Stomach smooth muscle (tissue), 2 donors: ENCODE data around the gene OR4C46.
"Not testable (repeated sequence)": the region's sequence is repeated elsewhere in the genome, so short reads cannot be mapped to it uniquely, and the experiment has no call there.

Source experiments
- H3K27ac ChIP-seq: one replicate; pipeline ENCODE4 v1.7.0; 2013; ENCODE audit warnings: mild to moderate bottlenecking, low read length, inconsistent platforms
- H3K27me3 ChIP-seq, 2 donors: one replicate each; pipeline ENCODE4 v1.7.0; 2013; ENCODE audit warnings: low read length in 2 of 2; ENCODE audit not compliant: insufficient read depth in 2 of 2, control insufficient read depth in 1 of 2
- H3K36me3 ChIP-seq, 2 donors: one replicate each; pipeline ENCODE4 v1.7.0; 2013; ENCODE audit warnings: low read length in 2 of 2; ENCODE audit not compliant: control insufficient read depth in 2 of 2, insufficient read depth in 2 of 2
- H3K4me1 ChIP-seq: one replicate; pipeline ENCODE4 v1.7.0; 2013; ENCODE audit warnings: low read length; ENCODE audit not compliant: control insufficient read depth, insufficient read depth
- H3K4me3 ChIP-seq, 2 donors: one replicate each; pipeline ENCODE4 v1.7.0; 2013; ENCODE audit warnings: low read length in 2 of 2
- H3K9ac ChIP-seq, 2 donors: one replicate each; pipeline ENCODE4 v1.7.0; 2013; ENCODE audit warnings: low read length in 2 of 2, mild to moderate bottlenecking in 1 of 2
- H3K9me3 ChIP-seq, 2 donors: one replicate each; pipeline ENCODE4 v1.7.0; 2013; ENCODE audit warnings: low read length in 2 of 2; ENCODE audit not compliant: control insufficient read depth in 2 of 2
- donor health status: healthy.
- donor health status: Pancreatic carcinoma.

The OR4C46 gene

GRCh38 chr11:54603898-54604297 lies at the start of gene OR4C46:
Gene OR4C46, minus strand, starts transcription at chr11:54603998. Its CDS starts 0 bp downstream, at chr11:54603998.
- Histone ChIP-seq H3K27me3 (no peaks in the 10 kb centered on the region), H3K9ac (no peak within 1 kb of the TSS), H3K27ac (no peak within 1 kb of the TSS), H3K9me3 (no peaks in the 10 kb centered on the region), H3K4me1 (no peaks in the 10 kb centered on the region), H3K36me3 (no peaks in the 10 kb centered on the region), H3K4me3 (no peak within 1 kb of the TSS)

- not testable (repeated sequence) for H3K4me3 ChIP-seq, H3K4me1 ChIP-seq, H3K9me3 ChIP-seq, H3K27ac ChIP-seq, H3K27me3 ChIP-seq, H3K9ac ChIP-seq, H3K36me3 ChIP-seq
Observed at GRCh38 chr11:54645606-54646005, 41.8 kb upstream of the OR4C46 start.

GRCh38 chr11:54561439-54561838 lies 42.4 kb downstream of the OR4C46 start:
- not testable (repeated sequence) for H3K27ac ChIP-seq, H3K9ac ChIP-seq, H3K27me3 ChIP-seq, H3K9me3 ChIP-seq, H3K4me3 ChIP-seq, H3K36me3 ChIP-seq, H3K4me1 ChIP-seq

GRCh38 chr11:54558919-54559318 lies 44.9 kb downstream of the OR4C46 start:
- Histone ChIP-seq H3K27me3 (no peaks in the 10 kb centered on the region), H3K4me3 (no peak overlapping the region), H3K27ac (no peak overlapping the region), H3K9ac (no peak overlapping the region), H3K4me1 (no peaks in the 10 kb centered on the region), H3K9me3 (peaks cover 2 to 10% of the 10 kb centered on the region in 2 donors), H3K36me3 (no peaks in the 10 kb centered on the region)

- Histone ChIP-seq H3K9me3 (peaks cover 2 to 10% of the 10 kb centered on the region in 2 donors), H3K4me1 (no peaks in the 10 kb centered on the region), H3K4me3 (no peak overlapping the region), H3K27me3 (no peaks in the 10 kb centered on the region), H3K36me3 (no peaks in the 10 kb centered on the region), H3K9ac (no peak overlapping the region), H3K27ac (no peak overlapping the region)
Observed at GRCh38 chr11:54558407-54558806, 45.4 kb downstream of the OR4C46 start.
